ENCODE results near the gene SLC26A6.

DNA sequence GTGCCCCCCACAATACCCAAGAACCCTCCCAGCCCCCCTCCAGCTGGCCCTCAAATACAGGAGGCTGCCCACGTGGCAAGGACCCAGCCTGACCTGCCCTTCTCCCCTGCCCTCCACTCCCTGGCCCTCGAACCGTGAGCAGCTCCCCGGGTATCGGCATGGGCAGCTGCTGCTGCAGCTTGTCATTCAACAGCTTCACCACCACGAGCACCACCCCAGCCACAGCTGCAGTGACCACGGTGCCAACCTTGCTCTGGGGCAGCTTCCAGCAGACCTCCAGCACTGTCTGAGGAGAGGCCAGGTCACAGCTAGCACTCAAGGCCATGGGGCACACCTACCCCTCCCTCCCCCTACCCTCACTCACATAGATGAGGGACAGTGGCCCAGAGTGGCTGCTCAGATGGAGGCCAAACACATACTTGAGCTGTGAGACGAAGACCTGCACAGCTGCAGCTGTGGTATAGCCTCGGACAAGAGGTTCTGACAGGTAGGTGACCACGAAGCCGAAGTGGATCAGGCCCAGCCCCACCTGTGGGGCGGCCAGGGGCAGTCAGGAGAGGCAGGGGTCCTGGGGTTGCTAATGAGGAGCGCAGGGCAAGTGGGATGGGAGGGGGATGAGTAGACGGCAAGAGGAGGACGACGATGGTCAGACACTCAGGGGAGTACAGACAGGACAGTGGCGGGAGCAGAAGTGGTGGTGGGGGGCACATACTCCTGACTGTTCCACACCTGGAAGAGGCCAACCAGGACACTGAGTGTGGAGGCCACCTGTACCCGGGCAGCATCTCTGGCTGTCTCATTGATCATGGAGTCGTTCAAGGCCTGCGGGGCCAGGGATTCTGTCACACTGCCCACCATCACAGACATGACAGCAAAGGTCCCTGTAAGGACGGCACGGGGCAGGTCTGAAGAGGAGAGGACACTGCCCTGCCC, 3.5 kb downstream of the SLC26A6 start:
- TF ChIP-seq, protein P1, sequence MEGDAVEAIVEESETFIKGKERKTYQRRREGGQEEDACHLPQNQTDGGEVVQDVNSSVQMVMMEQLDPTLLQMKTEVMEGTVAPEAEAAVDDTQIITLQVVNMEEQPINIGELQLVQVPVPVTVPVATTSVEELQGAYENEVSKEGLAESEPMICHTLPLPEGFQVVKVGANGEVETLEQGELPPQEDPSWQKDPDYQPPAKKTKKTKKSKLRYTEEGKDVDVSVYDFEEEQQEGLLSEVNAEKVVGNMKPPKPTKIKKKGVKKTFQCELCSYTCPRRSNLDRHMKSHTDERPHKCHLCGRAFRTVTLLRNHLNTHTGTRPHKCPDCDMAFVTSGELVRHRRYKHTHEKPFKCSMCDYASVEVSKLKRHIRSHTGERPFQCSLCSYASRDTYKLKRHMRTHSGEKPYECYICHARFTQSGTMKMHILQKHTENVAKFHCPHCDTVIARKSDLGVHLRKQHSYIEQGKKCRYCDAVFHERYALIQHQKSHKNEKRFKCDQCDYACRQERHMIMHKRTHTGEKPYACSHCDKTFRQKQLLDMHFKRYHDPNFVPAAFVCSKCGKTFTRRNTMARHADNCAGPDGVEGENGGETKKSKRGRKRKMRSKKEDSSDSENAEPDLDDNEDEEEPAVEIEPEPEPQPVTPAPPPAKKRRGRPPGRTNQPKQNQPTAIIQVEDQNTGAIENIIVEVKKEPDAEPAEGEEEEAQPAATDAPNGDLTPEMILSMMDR (IDR thresholded peaks at IDR 0.05), result no peak
- TF ChIP-seq POLR2A (IDR thresholded peaks at IDR 0.05), result no peak
